GM12878 (cell line): ENCODE results near the gene ALDOB. TPM values are rescaled to one million over a fixed set of nuclear protein-coding genes. Genes with fewer than 3 reads are reported as not detected.

ENCODE experiments used
- ATAC-seq: fragments of 200-7000 bp; cut with Tn5 transposase; 3 replicates; pipeline ENCODE4 v1.9.1; 2020; ENCODE audit warnings: mild to moderate bottlenecking, moderate library complexity
- BruUV-seq: library from RNA; stranded (reverse); fragments of 400-500 nt; replicated peaks from 2 replicates; lab custom pipeline; 2021; lab: Mats Ljungman, UMichigan
- CTCF ChIA-PET: fragments of 300-600 bp; sonication (Branson Sonifier 250); formaldehyde crosslinking; extraction: SDS; loops from one replicate; lab custom pipeline; 2021; ENCODE audit warnings: inconsistent platforms; lab: Yijun Ruan, JAX
- POLR2A ChIA-PET: fragments of 350-600 bp; formaldehyde crosslinking; extraction: SDS; loops from one replicate; lab custom pipeline; 2021; ENCODE audit warnings: inconsistent platforms; lab: Charles Lee
- RAD21 ChIA-PET: fragments of 300-600 bp; sonication (Branson Sonifier 250); formaldehyde crosslinking; loops from one replicate; lab custom pipeline; 2023; ENCODE audit warnings: antibody characterized with exemption; ENCODE audit not compliant: unreplicated experiment; lab: Charles Lee
- SMC1A ChIA-PET: fragments of 300-600 bp; sonication (Branson Sonifier 250); formaldehyde crosslinking; loops from one replicate; lab custom pipeline; 2023; ENCODE audit not compliant: unreplicated experiment, uncharacterized antibody; lab: Charles Lee
- DNase-seq: peaks from one replicate; pipeline ENCODE4 v3.0.0-alpha.2; 2011; ENCODE audit warnings: low read depth, low spot score
- FAIRE-seq: peaks from 3 replicates; lab custom pipeline; 2011; peaks lifted over from hg19 to GRCh38; lab: Jason Lieb, UNC
- H2AFZ ChIP-seq: 2 replicates; pipeline ENCODE4 v1.6.0; 2011; ENCODE audit warnings: low read depth, low read length, control low read depth; ENCODE audit not compliant: control insufficient read depth
- H3K27ac ChIP-seq: 2 replicates; pipeline ENCODE4 v1.5.1; 2011; ENCODE audit warnings: control low read depth; ENCODE audit not compliant: control insufficient read depth, insufficient read depth
- H3K27me3 ChIP-seq, 2 experiments: replicated peaks in 1 of 2; 2 replicates each; pipeline versions ENCODE4 v1.6.0 to v1.6.1; 2011; ENCODE audit warnings: low read length in 1 of 2; ENCODE audit not compliant: control insufficient read depth in 2 of 2, insufficient read depth in 2 of 2
- H3K36me3 ChIP-seq, 2 experiments: 2 replicates each; pipeline ENCODE4 v1.5.1; 2011; ENCODE audit warnings: low read length in 1 of 2; ENCODE audit not compliant: control insufficient read depth in 2 of 2, insufficient read depth in 2 of 2
- H3K4me1 ChIP-seq: 2 replicates; pipeline ENCODE4 v1.6.1; 2011; ENCODE audit warnings: mild to moderate bottlenecking, low read length, moderate library complexity, mixed read lengths; ENCODE audit not compliant: control insufficient read depth, insufficient read depth
- H3K4me2 ChIP-seq: 2 replicates; pipeline ENCODE4 v1.6.0; 2011; ENCODE audit warnings: control low read depth; ENCODE audit not compliant: control insufficient read depth, insufficient read depth
- H3K4me3 ChIP-seq: fragments of 200-600 bp; sonication (generic); 2 replicates; pipeline ENCODE4 v1.5.1; 2016
- H3K79me2 ChIP-seq: 2 replicates; pipeline ENCODE4 v1.6.0; 2011; ENCODE audit warnings: low read length; ENCODE audit not compliant: control insufficient read depth, insufficient read depth
- H3K9ac ChIP-seq: 2 replicates; pipeline ENCODE4 v1.8.0; 2011; ENCODE audit warnings: low read length, control low read depth, mixed read lengths; ENCODE audit not compliant: control insufficient read depth, insufficient read depth
- H3K9me3 ChIP-seq: replicated peaks from 3 replicates; pipeline ENCODE4 v1.5.1; 2011; ENCODE audit warnings: mild to moderate bottlenecking, low read length; ENCODE audit not compliant: control insufficient read depth, insufficient read depth
- H4K20me1 ChIP-seq: 2 replicates; pipeline ENCODE4 v1.6.0; 2011; ENCODE audit not compliant: control insufficient read depth, insufficient read depth
- BHLHE40 ChIP-seq, 2 experiments: fragments of 450-650 bp in 1 of 2; IDR thresholded peaks; 2 replicates each; pipeline ENCODE4 v1.6.1; 2011 to 2017; ENCODE audit warnings: low read depth in 2 of 2, borderline replicate concordance in 1 of 2, improper control_type of control experiment in 1 of 2, low read length in 1 of 2, mild to moderate bottlenecking in 1 of 2
- CHD4 ChIP-seq: fragments of 200-600 bp; sonication (generic); IDR thresholded peaks from 2 replicates; pipeline ENCODE4 v1.6.1; 2016; ENCODE audit warnings: mild to moderate bottlenecking
- GATAD2B ChIP-seq: fragments of 450-650 bp; conservative IDR thresholded peaks from 2 replicates; pipeline ENCODE4 v1.6.1; 2017; ENCODE audit warnings: low read depth, mild to moderate bottlenecking, moderate library complexity
- HDGF ChIP-seq: fragments of 450-650 bp; IDR thresholded peaks from 2 replicates; pipeline ENCODE4 v1.6.1; 2016; ENCODE audit warnings: antibody characterized with exemption
- JUND ChIP-seq: IDR thresholded peaks from 2 replicates; pipeline ENCODE4 v1.6.1; 2012; ENCODE audit warnings: low read depth, mild to moderate bottlenecking, low read length, improper control_type of control experiment, moderate library complexity
- MEF2A ChIP-seq: IDR thresholded peaks from 2 replicates; pipeline ENCODE4 v1.6.1; 2011; ENCODE audit warnings: low read depth, mild to moderate bottlenecking, low read length, moderate library complexity; ENCODE audit not compliant: insufficient read depth
- NFIC ChIP-seq: IDR thresholded peaks from 2 replicates; pipeline ENCODE4 v1.6.1; 2012; ENCODE audit warnings: low read depth, mild to moderate bottlenecking, inconsistent platforms, low read length, moderate library complexity
- RAD21 ChIP-seq: IDR thresholded peaks from 2 replicates; pipeline ENCODE4 v1.6.1; 2011; ENCODE audit warnings: mild to moderate bottlenecking, low read depth, low read length, moderate library complexity; ENCODE audit not compliant: insufficient read depth
- RCOR1 ChIP-seq: conservative IDR thresholded peaks from 2 replicates; pipeline ENCODE4 v1.6.1; 2012; ENCODE audit warnings: low read depth, low read length, improper control_type of control experiment
- SMAD5 ChIP-seq: IDR thresholded peaks from 2 replicates; pipeline ENCODE4 v1.6.1; 2016; ENCODE audit warnings: antibody characterized with exemption, low read depth
- STAT1 ChIP-seq: fragments of 450-650 bp; conservative IDR thresholded peaks from 2 replicates; pipeline ENCODE4 v1.6.1; 2014; ENCODE audit warnings: antibody characterized with exemption, mild to moderate bottlenecking
- USF2 ChIP-seq: IDR thresholded peaks from 2 replicates; pipeline ENCODE4 v1.6.1; 2011; ENCODE audit warnings: low read depth, low read length, improper control_type of control experiment, borderline replicate concordance
- WGBS: methylation state at CpG from one replicate; pipeline ENCODE4 v1.1.6; 2016; ENCODE audit warnings: low lambda C conversion rate; ENCODE audit not compliant: insufficient replicate concordance, insufficient coverage; ENCODE audit errors: missing lambda C conversion rate; 5-methylcytosine and 5-hydroxymethylcytosine counted together
- in situ Hi-C: fragments of 300-500 bp; cut with MboI; formaldehyde crosslinking; loops from 9 replicates; pipeline ENCODE4 v1.14.3; 2018; ENCODE audit warnings: mixed read lengths
- intact Hi-C: fragments of 100-400 bp; cut with micrococcal nuclease; formaldehyde crosslinking; loops from one replicate; pipeline ENCODE4 v1.14.2; 2022; ENCODE audit not compliant: unreplicated experiment
- polyA plus RNA-seq, 11 experiments: library from polyadenylated mRNA; depleted of rRNA in 4 of 11; unstranded in 6 of 11; stranded (reverse) in 5 of 11; fragments of >200 nt; fragmentation: Nextera tagmentation in 4 of 11; fragmentation: Illumina TruSeq in 1 of 11; extraction: Ambion mirVana in 4 of 11; extraction: Trizol in 1 of 11; gene quantifications; 1 replicate in 1 of 11; 2 replicates in 10 of 11; pipeline versions ENCODE4 v1.2.1 to v1.2.3, GENCODE V29; 2011 to 2016; ENCODE audit warnings: inconsistent platforms in 2 of 11, missing spikeins in 2 of 11, low read depth in 1 of 11
- total RNA-seq, 4 experiments: library from RNA; depleted of rRNA in 3 of 4; stranded (reverse); fragments of >200 nt in 3 of 4; fragmentation: Illumina TruSeq in 1 of 4; extraction: Trizol in 1 of 4; gene quantifications; 2 replicates each; pipeline versions ENCODE4 v1.2.1 to v1.2.3, GENCODE V29; 2013 to 2021
- TF ChIP-seq, protein P1 (sequence below): fragments of 450-650 bp; IDR thresholded peaks from 2 replicates; pipeline ENCODE4 v1.6.1; 2016; ENCODE audit warnings: mild to moderate bottlenecking
- TF ChIP-seq, protein P2 (sequence below): fragments of 450-650 bp; IDR thresholded peaks from 2 replicates; pipeline ENCODE4 v1.6.1; 2017; ENCODE audit warnings: mild to moderate bottlenecking

Gene ALDOB
- total and polyA plus RNA-seq, 10 of the 15 experiments (the other 5 are each of a cell fraction or from before 2014, with no cell fraction given), result 0.03 to 0.82 (median 0.04) TPM; not detected in 7

GRCh38 chr9:101421653-101422065 is 13.9 kb downstream of the ALDOB start (continued):
- TF ChIP-seq HDGF, result no peak
- no peak for TF ChIP-seq GATAD2B
- no peak for TF ChIP-seq CHD4
- no peak for TF ChIP-seq RCOR1
- TF ChIP-seq MEF2A, result no peak
- TF ChIP-seq, protein P1, sequence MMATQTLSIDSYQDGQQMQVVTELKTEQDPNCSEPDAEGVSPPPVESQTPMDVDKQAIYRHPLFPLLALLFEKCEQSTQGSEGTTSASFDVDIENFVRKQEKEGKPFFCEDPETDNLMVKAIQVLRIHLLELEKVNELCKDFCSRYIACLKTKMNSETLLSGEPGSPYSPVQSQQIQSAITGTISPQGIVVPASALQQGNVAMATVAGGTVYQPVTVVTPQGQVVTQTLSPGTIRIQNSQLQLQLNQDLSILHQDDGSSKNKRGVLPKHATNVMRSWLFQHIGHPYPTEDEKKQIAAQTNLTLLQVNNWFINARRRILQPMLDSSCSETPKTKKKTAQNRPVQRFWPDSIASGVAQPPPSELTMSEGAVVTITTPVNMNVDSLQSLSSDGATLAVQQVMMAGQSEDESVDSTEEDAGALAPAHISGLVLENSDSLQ, result no peak

DNA sequence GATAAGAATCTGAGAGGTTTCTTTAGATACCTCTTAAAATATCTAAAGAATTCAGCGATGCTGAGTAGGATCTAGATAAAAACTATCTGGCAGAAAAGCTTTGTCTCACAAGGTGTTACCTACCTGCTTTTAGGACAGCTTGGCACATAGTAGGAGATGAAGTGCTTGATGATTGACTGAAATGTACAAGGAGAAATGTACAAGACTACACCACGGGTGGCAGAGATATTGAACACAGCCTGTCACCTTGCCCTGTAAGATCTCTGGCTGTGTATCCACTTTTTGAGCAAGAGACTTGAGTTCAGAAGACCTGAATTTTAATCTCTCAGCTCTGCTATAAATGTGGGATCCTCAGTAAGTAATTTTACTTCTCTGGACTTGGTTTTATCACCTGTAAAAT is 15.7 kb downstream of the ALDOB start:
- intact Hi-C loops (no loop called here), in situ Hi-C loops (no loop called here)
- Histone ChIP-seq H3K27ac (no peak overlapping the region), H2AFZ (no peak overlapping the region), H3K4me2 (no peak overlapping the region), H3K9ac (no peak overlapping the region), H3K4me1 (no peaks in the 10 kb centered on the region), H3K27me3 (no peaks in the 10 kb centered on the region), H3K4me3 (no peak overlapping the region), H4K20me1 (no peaks in the 10 kb centered on the region), H3K79me2 (no peaks in the 10 kb centered on the region), H3K36me3 (no peaks in the 10 kb centered on the region), H3K9me3 (no peaks in the 10 kb centered on the region)
- no peak for FAIRE-seq
- ChIA-PET RAD21 (no interaction called here), CTCF (interaction anchor here (0.9 to 1.4 kb wide), 3 partner anchors 8 to 27 kb away, joined by 3 to 4 read pairs (median 3); no protein-coding TSS in a partner anchor), POLR2A (no interaction called here), SMC1A (interaction anchor here (0.8 to 1.6 kb wide), 3 partner anchors 10 to 56 kb away, joined by 3 to 5 read pairs (median 4); no protein-coding TSS in a partner anchor)
- no peak for ATAC-seq
- BruUV-seq, result no TSS peak
- TF ChIP-seq, protein P2, sequence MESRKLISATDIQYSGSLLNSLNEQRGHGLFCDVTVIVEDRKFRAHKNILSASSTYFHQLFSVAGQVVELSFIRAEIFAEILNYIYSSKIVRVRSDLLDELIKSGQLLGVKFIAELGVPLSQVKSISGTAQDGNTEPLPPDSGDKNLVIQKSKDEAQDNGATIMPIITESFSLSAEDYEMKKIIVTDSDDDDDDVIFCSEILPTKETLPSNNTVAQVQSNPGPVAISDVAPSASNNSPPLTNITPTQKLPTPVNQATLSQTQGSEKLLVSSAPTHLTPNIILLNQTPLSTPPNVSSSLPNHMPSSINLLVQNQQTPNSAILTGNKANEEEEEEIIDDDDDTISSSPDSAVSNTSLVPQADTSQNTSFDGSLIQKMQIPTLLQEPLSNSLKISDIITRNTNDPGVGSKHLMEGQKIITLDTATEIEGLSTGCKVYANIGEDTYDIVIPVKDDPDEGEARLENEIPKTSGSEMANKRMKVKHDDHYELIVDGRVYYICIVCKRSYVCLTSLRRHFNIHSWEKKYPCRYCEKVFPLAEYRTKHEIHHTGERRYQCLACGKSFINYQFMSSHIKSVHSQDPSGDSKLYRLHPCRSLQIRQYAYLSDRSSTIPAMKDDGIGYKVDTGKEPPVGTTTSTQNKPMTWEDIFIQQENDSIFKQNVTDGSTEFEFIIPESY, result no peak
- TF ChIP-seq RAD21 (no peak), STAT1 (no peak), BHLHE40 (IDR thresholded peaks at IDR 0.05; ENCODE audit: borderline replicate concordance in 1 of 2, low read depth in 2 of 2, low read length in 1 of 2) (no peak), NFIC (no peak), USF2 (no peak), SMAD5 (no peak), JUND (no peak)
- no peak for DNase-seq
- 50% methylated on average over 2 of the region's 2 CpGs for WGBS
